ENCODE data around the gene SST.

- TF ChIP-seq CTCF (IDR thresholded peaks at IDR 0.05; ENCODE audit: insufficient read depth, low read length) (no peak), POLR2AphosphoS5 (IDR thresholded peaks at IDR 0.05; ENCODE audit: low read depth) (no peak)
Observed at GRCh38 chr3:187718802-187719201, 48.6 kb upstream of the SST start.
